ENCODE measurements around the gene OLA1.

The OLA1 gene

GRCh38 chr2:174059178-174059883, 189.0 kb downstream of the OLA1 start:
- WGBS (ENCODE audit: extremely low coverage, insufficient coverage, insufficient read length), result 100% methylated on average over 1 of the region's 6 CpGs
- Histone ChIP-seq H2BK5ac (ENCODE audit: low read depth, low read length, poor library complexity) (no peak overlapping the region), H3K4me3 (ENCODE audit: low read depth, low read length) (no peak overlapping the region), H4K91ac (ENCODE audit: low read depth, low read length) (no peak overlapping the region), H2BK12ac (ENCODE audit: low read length) (no peak overlapping the region), H3K9ac (ENCODE audit: low read length) (no peak overlapping the region), H4K8ac (ENCODE audit: low read depth, low read length) (no peak overlapping the region), H3K27ac (ENCODE audit: low read depth, low read length) (no peak overlapping the region), H3K9me3 (ENCODE audit: insufficient read depth, low read depth, low read length) (peaks cover 2% of the 10 kb centered on the region), H3K27me3 (ENCODE audit: insufficient read depth, low read length) (no peaks in the 10 kb centered on the region), H3K18ac (ENCODE audit: low read length) (no peak overlapping the region), H3K36me3 (ENCODE audit: control insufficient read depth in 1 of 2, insufficient read depth in 2 of 2, low read length in 2 of 2) (no peaks in the 10 kb centered on the region), H3K4me2 (ENCODE audit: low read length) (no peak overlapping the region), H3K14ac (ENCODE audit: low read length) (no peak overlapping the region), H3K4me1 (ENCODE audit: control insufficient read depth in 1 of 2, insufficient read depth in 2 of 2, low read length in 2 of 2) (peaks cover 5 to 7% of the 10 kb centered on the region in 2 experiments), H3K23ac (ENCODE audit: low read length) (no peak overlapping the region), H2BK120ac (ENCODE audit: insufficient read depth, low read length, poor library complexity) (no peak overlapping the region), H2AFZ (ENCODE audit: insufficient read depth, low read length, poor library complexity) (no peak overlapping the region), H3K79me1 (ENCODE audit: low read length) (peaks cover 2% of the 10 kb centered on the region), H4K12ac (ENCODE audit: low read depth, low read length) (no peak overlapping the region), H3K4ac (ENCODE audit: low read depth, low read length) (no peak overlapping the region), H2AK5ac (ENCODE audit: low read length) (no peak overlapping the region), H3K79me2 (ENCODE audit: control insufficient read depth, insufficient read depth, low read length, poor library complexity) (no peaks in the 10 kb centered on the region)
- peak in 1 of 2 donors; percentile 20 for DNase-seq

- Histone ChIP-seq H3K9ac (ENCODE audit: low read length) (no peak overlapping the region), H3K9me3 (ENCODE audit: insufficient read depth, low read depth, low read length) (peaks cover 2% of the 10 kb centered on the region), H4K8ac (ENCODE audit: low read depth, low read length) (no peak overlapping the region), H2BK5ac (ENCODE audit: low read depth, low read length, poor library complexity) (no peak overlapping the region), H3K4me2 (ENCODE audit: low read length) (no peak overlapping the region), H3K4me1 (ENCODE audit: control insufficient read depth in 1 of 2, insufficient read depth in 2 of 2, low read length in 2 of 2) (peaks cover 8 to 10% of the 10 kb centered on the region in 2 experiments), H3K18ac (ENCODE audit: low read length) (no peak overlapping the region), H3K79me2 (ENCODE audit: control insufficient read depth, insufficient read depth, low read length, poor library complexity) (no peaks in the 10 kb centered on the region), H3K23ac (ENCODE audit: low read length) (no peak overlapping the region), H4K12ac (ENCODE audit: low read depth, low read length) (no peak overlapping the region), H3K4me3 (ENCODE audit: low read depth, low read length) (no peak overlapping the region), H2AK5ac (ENCODE audit: low read length) (no peak overlapping the region), H2BK12ac (ENCODE audit: low read length) (no peak overlapping the region), H3K27ac (ENCODE audit: low read depth, low read length) (no peak overlapping the region), H2BK120ac (ENCODE audit: insufficient read depth, low read length, poor library complexity) (no peak overlapping the region), H3K79me1 (ENCODE audit: low read length) (peaks cover 4% of the 10 kb centered on the region), H3K27me3 (ENCODE audit: insufficient read depth, low read length) (no peaks in the 10 kb centered on the region), H3K4ac (ENCODE audit: low read depth, low read length) (no peak overlapping the region), H3K14ac (ENCODE audit: low read length) (no peak overlapping the region), H3K36me3 (ENCODE audit: control insufficient read depth in 1 of 2, insufficient read depth in 2 of 2, low read length in 2 of 2) (no peaks in the 10 kb centered on the region), H2AFZ (ENCODE audit: insufficient read depth, low read length, poor library complexity) (no peak overlapping the region), H4K91ac (ENCODE audit: low read depth, low read length) (no peak overlapping the region)
- no peak for DNase-seq
- no CpG with 5 or more reads among the region's 1 CpG for WGBS (ENCODE audit: extremely low coverage, insufficient coverage, insufficient read length)
These were observed 189.9 kb downstream of the OLA1 start for GRCh38 chr2:174058456-174058855.

GRCh38 chr2:174058026-174058425, 190.3 kb downstream of the OLA1 start:
- peaks cover 8% of the 10 kb centered on the region for H3K79me1 ChIP-seq (ENCODE audit: low read length)
- no peak overlapping the region for H4K12ac ChIP-seq (ENCODE audit: low read depth, low read length)
- H2BK12ac ChIP-seq (ENCODE audit: low read length), result no peak overlapping the region
- peaks cover 10 to 14% of the 10 kb centered on the region in 2 experiments for H3K4me1 ChIP-seq (ENCODE audit: control insufficient read depth in 1 of 2, insufficient read depth in 2 of 2, low read length in 2 of 2)
- no peaks in the 10 kb centered on the region for H3K27me3 ChIP-seq (ENCODE audit: insufficient read depth, low read length)
- no peaks in the 10 kb centered on the region for H3K79me2 ChIP-seq (ENCODE audit: control insufficient read depth, insufficient read depth, low read length, poor library complexity)
- no peak overlapping the region for H3K4me2 ChIP-seq (ENCODE audit: low read length)
- no peak overlapping the region for H3K23ac ChIP-seq (ENCODE audit: low read length)
- peaks cover 2% of the 10 kb centered on the region for H3K9me3 ChIP-seq (ENCODE audit: insufficient read depth, low read depth, low read length)
- H3K4ac ChIP-seq (ENCODE audit: low read depth, low read length), result no peak overlapping the region
- H4K8ac ChIP-seq (ENCODE audit: low read depth, low read length), result no peak overlapping the region
- no peak overlapping the region for H2BK5ac ChIP-seq (ENCODE audit: low read depth, low read length, poor library complexity)
- WGBS (ENCODE audit: extremely low coverage, insufficient coverage, insufficient read length), result no CpG with 5 or more reads among the region's 2 CpGs
- H4K91ac ChIP-seq (ENCODE audit: low read depth, low read length), result no peak overlapping the region
- no peak for DNase-seq
- no peak overlapping the region for H3K4me3 ChIP-seq (ENCODE audit: low read depth, low read length)
- H3K9ac ChIP-seq (ENCODE audit: low read length), result no peak overlapping the region
- H3K36me3 ChIP-seq (ENCODE audit: control insufficient read depth in 1 of 2, insufficient read depth in 2 of 2, low read length in 2 of 2), result no peaks in the 10 kb centered on the region
- H2AK5ac ChIP-seq (ENCODE audit: low read length), result no peak overlapping the region
- H2BK120ac ChIP-seq (ENCODE audit: insufficient read depth, low read length, poor library complexity), result no peak overlapping the region
- no peak overlapping the region for H2AFZ ChIP-seq (ENCODE audit: insufficient read depth, low read length, poor library complexity)
- no peak overlapping the region for H3K14ac ChIP-seq (ENCODE audit: low read length)
- H3K27ac ChIP-seq (ENCODE audit: low read depth, low read length), result no peak overlapping the region
- no peak overlapping the region for H3K18ac ChIP-seq (ENCODE audit: low read length)

GRCh38 chr2:174054926-174055325, 193.4 kb downstream of the OLA1 start:
- Histone ChIP-seq H2AK5ac (ENCODE audit: low read length) (no peak overlapping the region), H4K8ac (ENCODE audit: low read depth, low read length) (no peak overlapping the region), H3K14ac (ENCODE audit: low read length) (no peak overlapping the region), H3K18ac (ENCODE audit: low read length) (no peak overlapping the region), H3K4me1 (ENCODE audit: control insufficient read depth in 1 of 2, insufficient read depth in 2 of 2, low read length in 2 of 2) (peaks cover 18 to 21% of the 10 kb centered on the region in 2 experiments), H3K79me1 (ENCODE audit: low read length) (peaks cover 17% of the 10 kb centered on the region), H3K4me2 (ENCODE audit: low read length) (no peak overlapping the region), H2BK12ac (ENCODE audit: low read length) (no peak overlapping the region), H3K27ac (ENCODE audit: low read depth, low read length) (no peak overlapping the region), H3K4me3 (ENCODE audit: low read depth, low read length) (no peak overlapping the region), H3K36me3 (ENCODE audit: control insufficient read depth in 1 of 2, insufficient read depth in 2 of 2, low read length in 2 of 2) (no peaks in the 10 kb centered on the region), H3K9ac (ENCODE audit: low read length) (no peak overlapping the region), H4K91ac (ENCODE audit: low read depth, low read length) (no peak overlapping the region), H2BK120ac (ENCODE audit: insufficient read depth, low read length, poor library complexity) (no peak overlapping the region), H3K79me2 (ENCODE audit: control insufficient read depth, insufficient read depth, low read length, poor library complexity) (peaks cover 2% of the 10 kb centered on the region), H2BK5ac (ENCODE audit: low read depth, low read length, poor library complexity) (no peak overlapping the region), H3K4ac (ENCODE audit: low read depth, low read length) (no peak overlapping the region), H4K12ac (ENCODE audit: low read depth, low read length) (no peak overlapping the region), H3K23ac (ENCODE audit: low read length) (no peak overlapping the region), H3K27me3 (ENCODE audit: insufficient read depth, low read length) (no peaks in the 10 kb centered on the region), H3K9me3 (ENCODE audit: insufficient read depth, low read depth, low read length) (peaks cover 2% of the 10 kb centered on the region), H2AFZ (ENCODE audit: insufficient read depth, low read length, poor library complexity) (no peak overlapping the region)
- peak in 1 of 2 donors; percentile 13 for DNase-seq
- no CpG with 5 or more reads among the region's 8 CpGs for WGBS (ENCODE audit: extremely low coverage, insufficient coverage, insufficient read length)
